Keratinocyte (primary cell): ENCODE measurements around the gene ELAPOR1. TPM values are rescaled to one million over a fixed set of nuclear protein-coding genes. Genes with fewer than 3 reads are reported as not detected.

Experiments
- DNase-seq: peaks from one replicate; pipeline ENCODE4 v3.0.0-alpha.2; 2011; ENCODE audit warnings: low read depth, missing footprints, low spot score
- FAIRE-seq: peaks from 2 replicates; lab custom pipeline; 2011; peaks lifted over from hg19 to GRCh38; lab: Jason Lieb, UNC
- H2AFZ ChIP-seq: 2 replicates; pipeline ENCODE4 v1.6.0; 2012; ENCODE audit warnings: low read length, control low read depth, inconsistent platforms; ENCODE audit not compliant: control insufficient read depth
- H3K27ac ChIP-seq: 2 replicates; pipeline ENCODE4 v1.5.1; 2011; ENCODE audit warnings: low read length; ENCODE audit not compliant: control insufficient read depth, insufficient read depth
- H3K27me3 ChIP-seq: 3 replicates; pipeline ENCODE4 v1.6.0; 2011; ENCODE audit warnings: low read length; ENCODE audit not compliant: control insufficient read depth, insufficient read depth; ENCODE audit errors: extremely low read depth
- H3K36me3 ChIP-seq, 2 experiments: 2 replicates in 1 of 2; 3 replicates in 1 of 2; pipeline ENCODE4 v1.5.1; 2011; ENCODE audit warnings: low read length in 2 of 2, mild to moderate bottlenecking in 1 of 2; ENCODE audit not compliant: control insufficient read depth in 2 of 2, insufficient read depth in 2 of 2; ENCODE audit errors: extremely low read depth in 1 of 2
- H3K4me1 ChIP-seq: 3 replicates; pipeline ENCODE4 v1.5.1; 2011; ENCODE audit warnings: low read length; ENCODE audit not compliant: control insufficient read depth, insufficient read depth; ENCODE audit errors: extremely low read depth
- H3K4me2 ChIP-seq: 3 replicates; pipeline ENCODE4 v1.6.0; 2011; ENCODE audit warnings: low read depth, low read length; ENCODE audit not compliant: control insufficient read depth, insufficient read depth; ENCODE audit errors: extremely low read depth
- H3K4me3 ChIP-seq, 3 experiments: fragments of 200-600 bp in 1 of 3; sonication (generic) in 1 of 3; 2 replicates in 2 of 3; 3 replicates in 1 of 3; pipeline ENCODE4 v1.5.1; 2011 to 2016; ENCODE audit warnings: low read length in 3 of 3, mild to moderate bottlenecking in 3 of 3, control low read depth in 2 of 3, inconsistent platforms in 1 of 3, low read depth in 1 of 3, mixed read lengths in 1 of 3, mixed run types in 1 of 3, moderate library complexity in 1 of 3; ENCODE audit not compliant: control insufficient read depth in 2 of 3, insufficient read depth in 2 of 3; ENCODE audit errors: extremely low read depth in 1 of 3
- H3K79me2 ChIP-seq: 2 replicates; pipeline ENCODE4 v1.6.0; 2012; ENCODE audit warnings: low read length; ENCODE audit not compliant: control insufficient read depth, insufficient read depth
- H3K9ac ChIP-seq: 3 replicates; pipeline ENCODE4 v1.6.0; 2011; ENCODE audit warnings: low read length; ENCODE audit not compliant: control insufficient read depth, insufficient read depth; ENCODE audit errors: extremely low read depth
- H3K9me1 ChIP-seq: 3 replicates; pipeline ENCODE4 v1.6.0; 2011; ENCODE audit warnings: low read length; ENCODE audit not compliant: control insufficient read depth, insufficient read depth; ENCODE audit errors: extremely low read depth
- H3K9me3 ChIP-seq: 2 replicates; pipeline ENCODE4 v1.5.1; 2012; ENCODE audit warnings: low read depth, low read length; ENCODE audit not compliant: control insufficient read depth
- H4K20me1 ChIP-seq: 3 replicates; pipeline ENCODE4 v1.6.0; 2011; ENCODE audit warnings: low read length; ENCODE audit not compliant: control insufficient read depth, insufficient read depth; ENCODE audit errors: extremely low read depth
- EZH2 ChIP-seq: IDR thresholded peaks from one replicate; pipeline ENCODE4 v1.6.1; 2012; ENCODE audit warnings: inconsistent platforms, mild to moderate bottlenecking, low read length, moderate library complexity
- dilution Hi-C: fragments of 300-500 bp; cut with MboI; formaldehyde crosslinking; loops from one replicate; pipeline ENCODE4 v1.7.0; 2020; ENCODE audit warnings: low sequenced_read_pairs; ENCODE audit not compliant: extremely low pct_ligation_motif_present
- polyA plus RNA-seq, 5 experiments: library from polyadenylated mRNA; depleted of rRNA in 3 of 5; stranded (reverse) in 3 of 5; stranded (forward) in 1 of 5; unstranded in 1 of 5; fragments of >200 nt; gene quantifications; 1 replicate in 1 of 5; 2 replicates in 3 of 5; 3 replicates in 1 of 5; pipeline versions ENCODE4 v1.2.1 to v1.2.3, GENCODE V29; 2011 to 2012; ENCODE audit warnings: missing spikeins in 2 of 5, low read depth in 1 of 5, low replicate concordance in 1 of 5
- TF ChIP-seq, protein P1 (sequence below), 3 experiments: IDR thresholded peaks in 1 of 3; conservative IDR thresholded peaks in 1 of 3; optimal IDR thresholded peaks in 1 of 3; 2 replicates in 2 of 3; 3 replicates in 1 of 3; pipeline versions ENCODE3 to v1.5.1; 2011; ENCODE audit warnings: low read length in 3 of 3, mild to moderate bottlenecking in 3 of 3, moderate library complexity in 2 of 3, control low read depth in 1 of 3, inconsistent platforms in 1 of 3; ENCODE audit not compliant: insufficient read depth in 2 of 3; ENCODE audit errors: extremely low read depth in 1 of 3

Gene ELAPOR1
- polyA plus RNA-seq, 1 donor (not counting 4 experiments of a cell fraction or from before 2014, with no cell fraction given): 0.24 TPM

DNA sequence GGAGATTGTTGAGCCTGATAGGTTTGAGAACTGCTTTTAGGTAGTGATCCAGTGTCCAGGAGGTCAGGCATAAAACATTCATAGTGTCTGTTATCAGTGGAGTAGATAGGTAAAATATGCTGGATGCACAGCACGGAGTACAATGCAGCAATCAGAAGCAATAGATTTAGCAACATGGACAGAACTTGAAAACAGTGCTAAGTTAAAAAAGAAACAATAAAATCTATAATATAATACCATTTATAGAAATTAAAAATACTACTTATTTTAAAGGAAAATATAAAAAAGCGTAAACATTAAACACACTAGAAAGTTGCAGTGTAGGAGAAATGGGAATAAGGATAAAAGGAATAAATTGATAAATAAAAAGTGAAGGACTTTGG, 34.7 kb upstream of the ELAPOR1 start:
- H4K20me1 ChIP-seq: no peaks in the 10 kb centered on the region
- peaks cover 14% of the 10 kb centered on the region for H3K79me2 ChIP-seq
- no peaks in the 10 kb centered on the region for H3K9me3 ChIP-seq
- H3K36me3 ChIP-seq: no peaks in the 10 kb centered on the region
- H3K4me3 ChIP-seq: no peak overlapping the region
- H2AFZ ChIP-seq: peak overlapping the region; percentile 16
- dilution Hi-C loops: no loop called here
- no peaks in the 10 kb centered on the region for H3K27me3 ChIP-seq
- peak overlapping the region; percentile 66 for H3K9ac ChIP-seq
- no peak for TF ChIP-seq EZH2
- TF ChIP-seq, protein P1, sequence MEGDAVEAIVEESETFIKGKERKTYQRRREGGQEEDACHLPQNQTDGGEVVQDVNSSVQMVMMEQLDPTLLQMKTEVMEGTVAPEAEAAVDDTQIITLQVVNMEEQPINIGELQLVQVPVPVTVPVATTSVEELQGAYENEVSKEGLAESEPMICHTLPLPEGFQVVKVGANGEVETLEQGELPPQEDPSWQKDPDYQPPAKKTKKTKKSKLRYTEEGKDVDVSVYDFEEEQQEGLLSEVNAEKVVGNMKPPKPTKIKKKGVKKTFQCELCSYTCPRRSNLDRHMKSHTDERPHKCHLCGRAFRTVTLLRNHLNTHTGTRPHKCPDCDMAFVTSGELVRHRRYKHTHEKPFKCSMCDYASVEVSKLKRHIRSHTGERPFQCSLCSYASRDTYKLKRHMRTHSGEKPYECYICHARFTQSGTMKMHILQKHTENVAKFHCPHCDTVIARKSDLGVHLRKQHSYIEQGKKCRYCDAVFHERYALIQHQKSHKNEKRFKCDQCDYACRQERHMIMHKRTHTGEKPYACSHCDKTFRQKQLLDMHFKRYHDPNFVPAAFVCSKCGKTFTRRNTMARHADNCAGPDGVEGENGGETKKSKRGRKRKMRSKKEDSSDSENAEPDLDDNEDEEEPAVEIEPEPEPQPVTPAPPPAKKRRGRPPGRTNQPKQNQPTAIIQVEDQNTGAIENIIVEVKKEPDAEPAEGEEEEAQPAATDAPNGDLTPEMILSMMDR (optimal IDR thresholded peaks at IDR 0.05 in 1 of 3, IDR thresholded peaks at IDR 0.05 in 1 of 3, conservative IDR thresholded peaks at IDR 0.05 in 1 of 3; ENCODE audit: extremely low read depth in 1 of 3, insufficient read depth in 2 of 3, low read length in 3 of 3): no peak
- peaks cover 14% of the 10 kb centered on the region for H3K4me1 ChIP-seq
- FAIRE-seq: no peak
- peak overlapping the region; percentile 78 for H3K4me2 ChIP-seq
- DNase-seq: no peak
- no peaks in the 10 kb centered on the region for H3K9me1 ChIP-seq
- H3K27ac ChIP-seq: peak overlapping the region; percentile 39

DNA sequence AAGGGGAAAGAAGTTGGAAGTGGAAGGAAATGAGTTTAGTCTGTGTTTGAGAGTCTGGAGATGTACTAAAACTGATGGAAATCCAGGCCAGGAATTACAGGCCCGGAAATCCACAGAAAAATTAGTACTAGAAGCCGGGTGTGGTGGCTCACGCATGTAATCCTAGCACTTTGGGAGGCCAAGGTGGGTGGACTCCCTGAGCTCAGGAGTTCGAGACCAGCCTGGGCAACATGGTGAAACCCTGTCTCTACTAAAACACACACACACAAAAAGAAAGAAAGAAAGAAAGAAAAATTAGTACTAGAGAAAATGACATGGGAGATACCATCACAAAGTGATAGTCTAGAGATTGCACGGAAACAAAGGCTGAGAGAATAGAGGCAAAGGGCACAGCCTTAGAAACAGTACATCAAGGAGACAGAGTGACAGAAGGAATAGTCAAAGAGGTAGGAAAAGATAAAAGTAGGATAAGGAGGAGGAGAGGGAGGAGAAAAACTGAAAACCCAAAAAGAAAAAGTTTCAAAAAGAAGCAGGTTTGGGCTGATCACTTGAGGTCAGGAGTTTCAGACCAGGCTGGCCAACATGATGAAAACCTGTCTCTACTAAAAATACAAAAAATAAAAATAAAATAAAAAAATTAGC, 33.4 kb upstream of the ELAPOR1 start:
- Histone ChIP-seq H3K4me2 (peak overlapping the region; percentile 78), H3K27me3 (no peaks in the 10 kb centered on the region), H3K4me1 (peaks cover 12% of the 10 kb centered on the region), H3K27ac (peak overlapping the region; percentile 82), H3K9me3 (no peaks in the 10 kb centered on the region), H3K9ac (peak overlapping the region; percentile 66), H2AFZ (peak overlapping the region; percentile 96), H3K79me2 (peaks cover 2% of the 10 kb centered on the region), H3K4me3 (no peak overlapping the region), H3K9me1 (no peaks in the 10 kb centered on the region), H4K20me1 (no peaks in the 10 kb centered on the region), H3K36me3 (no peaks in the 10 kb centered on the region)
- FAIRE-seq (no peak), DNase-seq (no peak)
- TF ChIP-seq, protein P1 (optimal IDR thresholded peaks at IDR 0.05 in 1 of 3, IDR thresholded peaks at IDR 0.05 in 1 of 3, conservative IDR thresholded peaks at IDR 0.05 in 1 of 3; ENCODE audit: extremely low read depth in 1 of 3, insufficient read depth in 2 of 3, low read length in 3 of 3): no peak
- no peak for TF ChIP-seq EZH2
- dilution Hi-C loops: no loop called here
